ENCODE results near the gene TAGAP. TPM values are rescaled to one million over a fixed set of nuclear protein-coding genes. Genes with fewer than 3 reads are reported as not detected.

TAGAP gene
- total and polyA plus RNA-seq, 9 of the 15 experiments (the other 6 are each of a cell fraction or from before 2014, with no cell fraction given): 0.07 TPM; not detected in 8

GRCh38 chr6:159013229-159013628 is 31.6 kb downstream of the TAGAP start (continued):
- TF ChIP-seq ZNF140 (CRISPR knock-in tag; IDR thresholded peaks at IDR 0.05): no peak
- TF ChIP-seq ETV5 (CRISPR knock-in tag; IDR thresholded peaks at IDR 0.05; ENCODE audit: low read depth): no peak
- TF ChIP-seq SAFB (IDR thresholded peaks at IDR 0.05; ENCODE audit: borderline replicate concordance, low read depth, low read length): no peak
- TF ChIP-seq TAF1 (IDR thresholded peaks at IDR 0.05; ENCODE audit: control insufficient read depth, extremely low read depth, insufficient read depth, low read length, severe bottlenecking): no peak
- TF ChIP-seq, protein P1, sequence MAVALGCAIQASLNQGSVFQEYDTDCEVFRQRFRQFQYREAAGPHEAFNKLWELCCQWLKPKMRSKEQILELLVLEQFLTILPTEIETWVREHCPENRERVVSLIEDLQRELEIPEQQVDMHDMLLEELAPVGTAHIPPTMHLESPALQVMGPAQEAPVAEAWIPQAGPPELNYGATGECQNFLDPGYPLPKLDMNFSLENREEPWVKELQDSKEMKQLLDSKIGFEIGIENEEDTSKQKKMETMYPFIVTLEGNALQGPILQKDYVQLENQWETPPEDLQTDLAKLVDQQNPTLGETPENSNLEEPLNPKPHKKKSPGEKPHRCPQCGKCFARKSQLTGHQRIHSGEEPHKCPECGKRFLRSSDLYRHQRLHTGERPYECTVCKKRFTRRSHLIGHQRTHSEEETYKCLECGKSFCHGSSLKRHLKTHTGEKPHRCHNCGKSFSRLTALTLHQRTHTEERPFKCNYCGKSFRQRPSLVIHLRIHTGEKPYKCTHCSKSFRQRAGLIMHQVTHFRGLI (CRISPR knock-in tag; IDR thresholded peaks at IDR 0.05): no peak
- no peak for TF ChIP-seq CREBBP (IDR thresholded peaks at IDR 0.05; ENCODE audit: low read depth, low read length)
- TF ChIP-seq MAFF (IDR thresholded peaks at IDR 0.05; ENCODE audit: low read length): no peak
- TF ChIP-seq MGA (IDR thresholded peaks at IDR 0.05): peak; percentile 65
- no peak for TF ChIP-seq ZBTB33 (CRISPR knock-in tag; IDR thresholded peaks at IDR 0.05)
- TF ChIP-seq, protein P2, sequence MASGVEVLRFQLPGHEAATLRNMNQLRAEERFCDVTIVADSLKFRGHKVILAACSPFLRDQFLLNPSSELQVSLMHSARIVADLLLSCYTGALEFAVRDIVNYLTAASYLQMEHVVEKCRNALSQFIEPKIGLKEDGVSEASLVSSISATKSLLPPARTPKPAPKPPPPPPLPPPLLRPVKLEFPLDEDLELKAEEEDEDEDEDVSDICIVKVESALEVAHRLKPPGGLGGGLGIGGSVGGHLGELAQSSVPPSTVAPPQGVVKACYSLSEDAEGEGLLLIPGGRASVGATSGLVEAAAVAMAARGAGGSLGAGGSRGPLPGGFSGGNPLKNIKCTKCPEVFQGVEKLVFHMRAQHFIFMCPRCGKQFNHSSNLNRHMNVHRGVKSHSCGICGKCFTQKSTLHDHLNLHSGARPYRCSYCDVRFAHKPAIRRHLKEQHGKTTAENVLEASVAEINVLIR (CRISPR knock-in tag; IDR thresholded peaks at IDR 0.05): no peak
- TF ChIP-seq KAT7 (CRISPR knock-in tag; IDR thresholded peaks at IDR 0.05; ENCODE audit: borderline replicate concordance): no peak
- TF ChIP-seq ZNF175 (CRISPR knock-in tag; IDR thresholded peaks at IDR 0.05; ENCODE audit: low read depth): peak; percentile 60; the same call in 1 of the 2 replicates
